HG03103 (cell line): ENCODE results near the gene CHD5.

Source experiments
- ATAC-seq: cut with Tn5 transposase; IDR thresholded peaks from one replicate; pipeline ENCODE4 v1.9.1; 2021; ENCODE audit warnings: low read depth; ENCODE audit not compliant: unreplicated experiment

The CHD5 gene

DNA sequence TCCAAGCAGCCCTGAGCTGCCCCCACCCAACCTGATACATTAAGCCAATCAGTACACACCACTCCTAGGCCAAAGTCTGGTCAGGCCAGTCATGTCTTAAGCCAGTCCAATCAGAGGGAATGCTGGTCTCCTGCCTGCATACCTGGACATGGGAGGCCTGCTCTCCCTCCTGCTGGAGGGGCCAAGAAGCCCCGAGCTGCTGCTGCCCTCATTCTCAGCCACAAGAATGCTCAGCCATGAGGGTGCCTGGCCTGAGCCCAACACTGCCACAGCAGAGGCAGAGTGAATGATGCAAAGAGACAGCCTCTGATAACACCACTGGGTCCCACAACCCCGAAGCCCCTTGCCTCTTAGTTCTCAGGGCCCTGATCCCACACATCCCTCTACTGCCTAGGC is 23.0 kb downstream of the CHD5 start:
- no peak for ATAC-seq

DNA sequence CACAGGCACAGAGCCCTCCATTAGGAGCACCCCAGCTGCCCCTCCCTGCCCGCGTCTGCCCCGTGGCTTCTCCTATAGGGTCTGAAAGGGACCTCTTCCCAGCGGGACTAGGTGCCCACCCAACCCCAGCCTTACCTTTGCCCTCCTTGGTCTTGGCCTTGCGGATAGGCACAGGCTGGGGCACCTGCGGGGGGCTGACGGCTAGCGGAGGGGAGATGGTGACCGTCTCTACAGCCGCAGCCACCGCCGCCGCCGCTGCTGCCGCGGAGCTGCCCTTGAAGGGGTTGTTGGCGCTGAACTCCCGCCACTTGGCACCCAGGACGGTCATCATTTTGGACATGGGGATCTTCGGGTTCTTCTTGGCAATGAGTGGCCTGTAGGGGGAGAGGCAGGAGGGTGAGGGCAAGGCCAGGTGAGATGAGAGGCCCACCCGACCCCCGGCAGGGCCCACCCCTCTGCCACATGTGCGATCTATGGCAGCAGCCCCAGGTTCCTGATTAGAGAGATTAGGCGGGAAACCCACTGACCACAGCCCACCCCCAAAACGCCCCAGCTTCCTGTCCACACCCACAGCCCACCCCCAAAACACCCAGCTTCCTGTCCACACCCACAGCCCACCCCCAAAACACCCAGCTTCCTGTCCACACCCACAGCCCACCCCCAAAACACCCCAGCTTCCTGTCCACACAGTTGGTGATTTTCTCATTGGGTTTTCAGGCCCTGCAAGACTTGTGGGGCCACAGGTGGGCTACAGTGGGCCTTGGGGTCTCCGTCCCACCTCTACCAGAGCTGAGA is 25.4 kb downstream of the CHD5 start:
- no peak for ATAC-seq

DNA sequence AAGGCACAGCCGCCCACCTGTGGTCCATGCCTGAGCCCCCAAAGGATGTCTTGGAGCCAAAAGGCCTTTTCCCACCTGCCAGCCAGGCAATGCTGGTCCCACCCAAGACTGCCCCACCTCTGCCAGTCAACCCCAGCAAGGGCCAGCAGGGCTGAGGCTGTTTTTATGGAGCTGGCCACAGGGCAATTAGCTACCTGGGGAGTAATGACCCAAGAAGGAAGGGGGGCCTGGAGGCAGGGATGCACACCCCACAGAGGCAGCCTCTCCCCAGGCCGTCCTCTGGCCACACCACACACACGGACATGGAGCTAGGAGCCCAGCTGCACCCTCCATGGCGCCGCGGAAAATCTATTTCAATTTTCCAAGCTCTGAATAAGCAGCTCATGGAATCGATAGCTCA is 27.2 kb downstream of the CHD5 start:
- ATAC-seq, result no peak

DNA sequence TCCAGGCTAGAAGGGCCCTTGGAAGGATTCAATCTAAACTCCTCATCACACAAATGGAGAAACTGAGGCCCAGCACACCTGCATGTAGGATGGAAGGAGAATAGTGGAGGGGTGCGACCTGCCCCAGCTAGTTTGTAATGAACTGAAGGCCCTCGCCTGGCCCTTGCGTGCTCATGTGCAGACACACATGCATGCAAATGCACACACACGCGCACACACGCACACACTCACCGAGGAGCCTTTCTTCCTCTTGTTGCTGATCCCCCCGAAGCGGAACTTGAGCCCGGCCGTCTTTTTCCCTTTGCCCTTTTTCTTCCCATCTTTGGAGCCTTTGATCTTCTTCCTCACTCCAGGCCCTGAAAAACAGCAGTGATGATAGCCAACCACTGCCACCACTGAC is 27.9 kb downstream of the CHD5 start:
- ATAC-seq, result no peak

DNA sequence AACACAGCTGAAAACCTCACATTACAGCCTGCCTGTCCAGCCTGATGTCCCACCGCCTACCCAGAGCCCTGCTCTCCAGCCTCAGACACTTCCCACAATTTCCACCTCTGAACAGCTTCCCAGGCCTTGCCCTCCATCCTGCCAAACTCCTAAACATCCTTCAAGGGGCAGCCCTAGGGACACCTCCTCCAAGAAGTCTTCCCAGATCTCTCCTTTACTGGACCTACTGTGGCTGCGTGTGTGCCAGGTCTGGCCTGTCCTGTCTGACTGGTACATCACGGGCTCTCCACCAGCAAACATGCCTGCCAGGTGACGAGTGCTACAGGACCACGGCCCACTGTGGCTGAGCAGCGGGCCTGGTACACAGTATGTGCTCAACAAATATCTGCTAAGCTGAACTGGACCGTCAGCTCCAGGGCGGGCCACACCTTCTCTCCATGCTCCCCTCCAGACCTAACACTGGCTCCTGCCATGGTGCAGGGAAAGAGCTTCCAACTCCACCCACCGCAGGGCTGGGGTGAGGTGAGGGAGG is 28.8 kb downstream of the CHD5 start:
- ATAC-seq, result no peak

DNA sequence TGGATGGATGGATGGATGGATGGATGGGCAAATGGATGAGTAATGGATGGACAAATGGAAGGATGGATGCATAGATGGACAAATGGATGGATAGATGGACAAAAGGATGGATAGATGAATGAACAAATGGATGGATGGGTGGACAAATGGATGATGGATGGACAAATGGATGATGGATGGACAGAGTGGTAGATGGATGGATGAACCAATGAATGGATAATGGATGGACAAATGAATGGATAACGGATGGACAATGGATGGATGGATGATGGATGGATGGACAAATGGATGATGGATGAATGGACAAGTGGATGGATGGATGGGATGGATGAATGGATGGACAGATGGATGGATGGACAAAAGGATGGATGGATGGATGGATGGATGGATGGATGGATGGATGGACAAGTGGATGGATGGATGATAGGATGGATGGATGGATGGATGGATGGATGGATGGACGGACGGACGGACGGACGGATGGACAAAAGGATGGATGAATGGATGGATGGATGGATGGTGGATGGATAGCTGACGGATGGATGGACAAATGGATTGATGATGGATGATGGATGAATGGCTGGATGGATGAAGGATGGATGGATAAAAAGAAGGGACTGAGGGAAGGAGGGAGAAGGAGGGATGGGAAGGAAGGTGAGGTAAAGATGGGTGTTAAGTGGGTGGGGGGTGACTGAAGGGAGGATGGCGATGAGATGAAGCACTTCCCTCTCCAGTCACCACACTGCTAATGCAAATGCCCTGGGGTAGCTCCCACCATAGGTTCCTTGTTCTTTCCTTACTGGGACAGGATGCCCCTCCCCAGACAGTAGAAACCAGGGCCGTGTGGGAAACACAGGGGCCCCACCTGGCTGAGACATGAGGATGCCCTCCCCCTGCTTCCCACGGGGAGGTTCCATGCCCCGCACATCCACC is 29.8 kb downstream of the CHD5 start:
- no peak for ATAC-seq

DNA sequence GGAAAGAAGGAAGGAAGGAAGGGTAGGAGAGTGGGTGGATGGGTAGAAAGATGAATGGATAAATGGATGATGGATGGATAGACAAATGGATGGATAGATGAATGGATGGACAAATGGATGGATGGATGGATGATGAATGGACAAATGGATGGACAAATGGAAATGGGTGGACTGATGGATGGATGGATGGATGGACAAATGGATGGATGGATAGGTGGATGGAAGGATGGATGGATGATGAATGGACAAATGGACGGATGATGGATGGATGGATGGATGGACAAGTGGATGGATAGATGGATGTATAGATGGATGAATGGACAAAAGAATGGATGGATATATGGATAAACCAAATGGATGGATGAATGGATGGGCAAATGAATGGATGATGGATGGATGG is 30.5 kb downstream of the CHD5 start:
- no peak for ATAC-seq

DNA sequence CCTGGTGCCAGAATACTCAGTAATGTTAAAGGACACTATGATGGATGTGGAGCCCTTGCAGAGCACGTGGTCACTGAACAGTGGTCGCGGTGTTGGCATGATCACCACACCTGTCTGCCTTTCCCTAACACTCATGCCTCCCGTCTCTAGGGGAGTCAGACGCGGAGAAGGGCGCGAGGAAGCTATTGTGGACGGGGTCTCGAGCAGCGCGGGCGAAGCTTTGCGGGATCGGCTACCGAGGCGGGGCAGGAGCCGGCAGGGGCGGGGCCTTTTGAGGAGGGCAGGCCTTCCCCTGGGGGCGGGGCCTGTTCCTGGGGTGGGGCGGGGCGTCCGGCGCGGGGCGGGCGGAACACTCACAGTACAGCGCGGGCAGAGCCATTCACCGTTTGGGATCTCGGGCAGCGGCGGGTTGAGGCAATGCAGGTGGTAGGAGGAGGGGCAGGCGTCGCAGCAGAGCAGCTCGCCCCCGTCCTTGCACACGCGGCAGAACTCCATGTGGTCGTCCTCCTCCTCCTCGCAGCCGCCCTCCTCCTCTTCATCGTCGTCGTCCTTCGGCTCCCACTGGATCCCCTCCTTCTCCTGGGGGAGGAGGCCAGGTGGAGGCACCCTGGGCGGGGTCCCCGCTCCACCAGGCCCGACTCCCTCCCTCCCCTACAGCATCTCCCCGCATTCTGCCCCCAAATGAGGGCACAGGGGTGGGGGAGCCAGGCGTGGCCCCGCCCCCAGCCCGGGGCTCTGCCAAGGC is 31.5 kb downstream of the CHD5 start:
- ATAC-seq, result no peak

DNA sequence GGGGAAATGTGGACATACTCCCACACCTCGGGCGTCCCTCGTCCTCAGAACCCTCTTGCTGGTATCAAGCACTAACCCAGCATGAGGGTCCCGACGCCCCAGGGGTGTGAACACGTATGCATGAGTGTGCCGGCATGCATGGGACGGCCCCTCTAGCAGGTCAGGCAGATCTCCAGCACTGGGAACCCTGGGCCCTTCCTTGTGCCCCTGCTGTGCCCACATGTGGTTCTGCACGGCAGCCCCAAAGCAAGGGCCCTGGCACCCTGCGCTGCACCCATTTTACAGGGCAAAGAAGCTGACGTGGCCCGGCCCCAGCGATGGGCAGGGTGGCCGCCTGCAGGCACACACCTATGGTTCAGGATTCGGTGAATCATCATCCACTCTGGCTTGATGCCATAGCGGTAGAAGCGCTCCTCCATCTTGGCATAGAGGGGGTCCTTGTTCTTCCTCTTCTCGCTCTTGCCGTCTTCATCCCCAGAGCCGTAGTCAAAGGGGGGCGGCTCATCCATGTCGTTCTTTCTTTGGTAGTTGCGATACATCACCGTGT is 34.2 kb downstream of the CHD5 start:
- no peak for ATAC-seq

DNA sequence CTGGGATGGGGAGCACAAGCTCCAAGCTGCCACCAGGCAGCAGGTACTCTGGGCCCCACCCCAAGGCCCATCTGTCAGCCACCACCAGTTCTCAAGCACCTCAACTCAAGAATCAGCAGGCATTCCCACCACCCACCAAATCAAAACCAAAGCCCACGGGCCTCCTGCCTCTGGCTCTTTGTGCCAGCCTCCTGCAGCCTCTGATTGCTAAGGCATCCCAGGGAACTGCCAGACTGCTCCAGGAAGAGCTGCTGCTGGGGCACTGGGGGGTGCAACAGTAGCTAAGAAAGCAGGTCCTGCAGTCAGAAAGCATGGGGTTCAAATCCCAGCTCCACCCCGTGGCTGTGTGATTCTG is 34.7 kb downstream of the CHD5 start:
- no peak for ATAC-seq

DNA sequence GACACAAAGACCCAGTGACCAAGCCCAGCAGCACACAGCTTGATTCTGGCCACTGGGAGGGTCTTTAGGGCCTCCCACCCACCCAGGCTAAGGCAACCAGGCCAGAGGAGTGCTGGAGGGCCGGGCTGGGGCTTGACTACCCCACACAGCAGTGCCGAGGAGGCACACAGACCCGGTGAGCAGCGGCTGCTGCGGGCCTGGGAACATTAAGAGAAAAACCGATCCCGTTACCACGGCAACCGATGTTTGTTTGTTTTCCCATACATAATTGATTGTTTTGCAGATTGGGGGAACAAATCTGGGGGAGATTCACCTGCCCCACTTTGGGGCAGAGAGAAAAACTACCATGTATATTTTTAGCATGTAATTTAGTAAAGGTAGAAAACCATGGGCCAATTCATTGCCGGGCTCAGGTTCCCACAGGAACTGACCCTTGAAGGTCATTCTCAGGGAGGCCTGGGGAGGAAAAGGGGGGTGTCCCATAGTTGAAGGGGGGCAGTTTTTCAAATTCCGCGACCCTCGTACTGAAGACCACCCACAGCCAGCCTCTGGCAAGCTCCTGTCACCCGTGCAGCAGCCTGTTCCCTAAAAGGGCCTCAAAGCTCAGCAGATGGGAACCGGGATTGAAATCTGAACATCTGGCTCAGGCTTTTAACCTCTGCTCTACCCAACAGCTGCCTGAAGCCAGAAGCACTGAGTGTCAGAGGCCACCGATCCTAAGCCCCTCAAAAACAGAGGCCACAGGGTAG is 35.3 kb downstream of the CHD5 start:
- no peak for ATAC-seq

DNA sequence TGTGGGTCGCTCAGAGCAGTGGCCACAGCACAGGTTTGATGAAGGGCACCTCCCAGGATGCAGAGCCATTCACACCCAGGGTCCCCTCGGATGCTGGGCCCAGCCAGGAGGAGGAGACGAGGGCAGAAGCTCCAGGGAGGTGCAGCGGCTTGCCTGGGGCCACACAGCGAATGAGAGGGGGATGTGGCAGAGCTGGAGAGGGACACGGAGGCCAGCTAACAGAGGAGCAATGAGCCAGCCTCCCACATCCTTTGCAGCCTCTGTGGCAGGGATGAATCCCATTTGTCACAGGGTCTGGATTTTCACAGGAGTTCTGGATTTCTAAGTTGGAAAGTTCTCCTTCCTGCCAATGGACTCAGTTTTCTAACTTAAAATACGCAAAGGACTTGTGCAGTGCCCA is 35.9 kb downstream of the CHD5 start:
- no peak for ATAC-seq

DNA sequence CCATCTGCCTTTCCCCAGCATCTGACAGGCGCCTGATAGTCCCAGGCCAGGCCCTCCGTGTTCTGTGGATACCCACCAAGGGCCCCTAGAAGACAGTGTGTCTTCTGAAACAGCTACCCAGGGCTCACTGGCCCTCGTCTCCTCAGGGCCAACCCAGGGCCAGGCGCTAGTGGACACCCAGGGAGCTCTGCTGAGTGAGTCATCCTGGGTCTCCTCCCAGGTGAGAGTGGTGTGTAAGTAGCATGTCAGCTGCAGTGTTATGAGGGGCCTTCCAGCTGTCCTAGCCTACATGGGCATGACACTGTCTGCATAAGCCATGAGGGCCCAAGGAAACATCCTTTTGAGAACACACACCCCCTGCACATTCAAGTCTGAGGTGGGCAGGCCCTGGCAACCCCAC is 36.7 kb downstream of the CHD5 start:
- ATAC-seq, result no peak

DNA sequence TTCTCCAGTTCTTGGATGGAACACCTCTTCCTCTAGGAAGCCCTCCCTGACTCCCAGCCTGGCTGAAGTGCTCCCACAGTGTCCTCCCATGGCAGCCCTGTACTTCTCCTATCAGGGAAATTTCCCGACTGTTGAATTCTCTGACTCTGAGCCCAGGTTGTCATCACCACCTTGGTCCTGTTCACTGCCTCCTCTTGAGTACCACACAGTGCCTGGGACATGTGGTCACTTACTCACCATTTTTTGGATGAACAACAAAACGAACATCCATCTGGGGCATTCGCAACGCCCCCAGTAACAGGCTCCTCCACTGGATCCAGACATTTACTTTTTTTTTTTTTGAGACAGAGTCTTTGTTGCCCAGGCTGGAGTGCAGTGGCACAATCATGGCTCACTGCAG is 37.4 kb downstream of the CHD5 start:
- ATAC-seq, result no peak

DNA sequence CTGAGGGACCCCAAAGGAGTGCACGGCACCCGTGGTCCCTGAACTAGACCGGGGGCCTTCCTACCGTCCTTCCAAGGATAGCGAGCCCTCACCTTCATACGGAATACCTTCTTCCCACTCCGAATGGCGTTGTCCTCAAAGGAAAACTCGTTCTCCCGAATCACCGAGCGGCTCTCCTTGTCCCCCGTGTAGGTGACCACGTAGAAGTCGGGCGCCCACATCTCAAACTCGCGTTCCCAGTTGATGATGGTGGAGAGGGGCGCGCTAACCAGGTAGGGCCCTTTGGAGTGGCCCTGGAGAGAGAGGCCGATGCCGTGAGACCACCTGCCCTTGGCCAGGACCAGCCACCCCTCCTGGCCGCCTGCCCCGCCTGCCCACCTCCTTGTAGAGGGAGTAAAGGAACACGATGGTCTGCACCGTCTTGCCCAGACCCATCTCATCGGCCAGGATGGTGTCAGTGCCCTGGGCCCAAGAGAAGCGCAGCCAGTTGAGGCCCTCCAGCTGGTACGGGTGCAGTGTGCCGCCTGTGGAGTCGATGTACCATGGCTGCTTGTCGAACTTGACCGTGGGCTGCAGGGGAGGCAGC is 38.0 kb downstream of the CHD5 start:
- ATAC-seq, result no peak

DNA sequence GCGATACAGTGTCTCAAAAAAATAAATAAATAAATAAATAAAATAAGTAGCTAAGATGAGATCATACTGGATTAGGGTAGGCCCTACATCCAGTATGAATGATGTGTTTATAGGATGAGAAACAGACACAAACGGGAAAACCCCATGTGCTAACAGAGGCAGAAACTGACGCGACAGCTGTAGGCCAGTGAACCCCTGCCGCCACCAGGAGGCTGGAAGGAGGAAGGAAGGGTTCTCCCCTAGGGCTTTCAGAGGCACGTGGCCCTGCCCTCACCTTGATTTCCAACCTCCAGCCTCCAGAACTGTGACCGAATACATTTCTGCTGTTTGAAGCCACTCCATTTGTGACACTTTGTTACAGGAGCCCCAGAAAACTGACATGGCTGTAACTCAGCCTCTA is 38.5 kb downstream of the CHD5 start:
- ATAC-seq, result no peak

DNA sequence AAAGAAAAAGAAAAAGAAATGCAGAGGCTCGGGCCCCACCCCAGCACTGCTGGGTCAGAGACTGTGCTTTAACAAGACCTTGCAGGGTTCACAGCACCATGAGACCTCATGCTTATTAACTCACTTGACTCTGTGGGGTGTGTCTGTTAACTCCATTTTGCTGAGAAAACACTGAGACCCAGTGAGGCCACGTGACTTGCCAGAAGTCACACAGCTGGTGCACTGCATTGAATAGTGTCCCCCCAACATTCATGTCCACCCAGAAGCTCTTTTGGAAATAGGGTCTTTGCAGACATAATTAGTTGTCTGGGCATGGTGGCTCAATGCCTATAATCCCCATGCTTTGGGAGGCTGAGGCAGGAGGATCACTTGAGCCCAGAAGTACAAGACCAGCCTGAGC is 39.7 kb downstream of the CHD5 start:
- ATAC-seq, result no peak

DNA sequence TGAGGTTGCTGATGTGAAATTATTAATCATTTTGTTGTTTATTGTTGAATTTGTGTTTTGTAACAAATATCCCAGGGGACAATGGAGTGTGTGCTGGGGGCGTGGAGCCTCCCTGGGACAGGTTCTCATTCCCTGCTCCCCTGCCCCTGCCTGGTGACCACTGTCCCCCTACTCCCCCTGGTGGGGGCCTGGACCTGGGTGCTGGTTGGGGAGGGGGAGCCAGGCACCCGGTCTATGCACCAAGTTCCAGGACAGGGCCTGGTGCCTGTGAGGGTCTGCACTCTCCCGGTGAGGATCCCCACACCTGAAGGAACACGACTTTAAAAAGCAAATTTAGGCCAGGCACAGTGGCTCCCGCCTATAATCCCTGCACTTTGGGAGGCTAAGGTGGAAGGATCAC is 42.4 kb downstream of the CHD5 start:
- ATAC-seq, result no peak

DNA sequence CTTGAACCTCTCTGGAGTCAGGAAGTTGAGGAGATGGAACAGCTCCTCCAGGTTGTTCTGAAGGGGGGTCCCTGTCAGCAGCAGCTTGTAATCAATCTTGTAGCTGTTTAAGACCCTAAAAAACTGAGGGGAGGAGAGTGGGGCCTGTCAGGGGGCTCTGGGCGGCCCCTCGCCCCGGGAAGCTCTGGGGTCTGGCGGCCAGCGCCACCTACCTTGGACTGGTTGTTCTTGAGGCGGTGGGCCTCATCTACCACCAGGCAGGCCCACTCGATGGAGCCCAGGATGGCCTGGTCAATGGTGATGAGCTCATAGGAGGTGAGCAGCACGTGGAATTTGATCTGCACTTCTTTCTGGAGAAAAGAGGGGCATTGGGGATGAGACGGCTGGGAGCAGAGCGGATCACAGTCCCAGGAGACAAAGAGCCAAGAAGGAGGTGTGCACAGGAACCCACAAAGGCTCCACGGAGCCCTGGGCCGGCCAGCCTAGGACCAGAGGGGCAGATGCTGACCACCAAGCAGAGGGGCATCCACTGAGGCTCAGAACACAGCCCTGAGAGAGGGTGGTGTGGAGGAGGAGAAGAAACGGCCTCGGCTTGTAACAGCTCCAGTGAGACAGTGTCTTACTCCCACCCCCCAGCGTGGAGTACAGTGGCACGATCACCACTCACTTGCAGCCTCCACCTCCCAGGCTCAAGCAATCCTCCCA is 43.5 kb downstream of the CHD5 start:
- no peak for ATAC-seq
